GOT3 (cell line): ENCODE results near the gene SNX24.
"Not testable (repeated sequence)": the region's sequence is repeated elsewhere in the genome, so short reads cannot be mapped to it uniquely, and the experiment has no call there.

Experiments
- DNase-seq: peaks from one replicate; lab custom pipeline; 2025; ENCODE audit warnings: mixed read lengths; lab: John Stamatoyannopoulos, UW

Gene SNX24

GRCh38 chr5:122871661-122872060, 26.2 kb downstream of the SNX24 start:
- DNase-seq: no peak

- no peak for DNase-seq
Measured at GRCh38 chr5:122874179-122874875, 28.9 kb downstream of the SNX24 start.

- DNase-seq: no peak
Measured at GRCh38 chr5:122877518-122877917, 32.1 kb downstream of the SNX24 start.

GRCh38 chr5:122879076-122879475, 33.7 kb downstream of the SNX24 start:
- no peak for DNase-seq

- DNase-seq: no peak
Measured at GRCh38 chr5:122880170-122880689, 34.8 kb downstream of the SNX24 start.

- no peak for DNase-seq
Measured at GRCh38 chr5:122880749-122881148, 35.3 kb downstream of the SNX24 start.

- DNase-seq: no peak
Measured at GRCh38 chr5:122882831-122883230, 37.4 kb downstream of the SNX24 start.

- no peak for DNase-seq
Measured at GRCh38 chr5:122885045-122885517, 39.7 kb downstream of the SNX24 start.

GRCh38 chr5:122885891-122886290, 40.5 kb downstream of the SNX24 start:
- DNase-seq: no peak

GRCh38 chr5:122895141-122895540, 49.7 kb downstream of the SNX24 start:
- DNase-seq: no peak

GRCh38 chr5:122896598-122897282, 51.3 kb downstream of the SNX24 start:
- no peak for DNase-seq

- no peak for DNase-seq
Measured at GRCh38 chr5:122897283-122897602, 51.8 kb downstream of the SNX24 start.

- no peak for DNase-seq
Measured at GRCh38 chr5:122901346-122901745, 55.9 kb downstream of the SNX24 start.

- DNase-seq: no peak
Measured at GRCh38 chr5:122902263-122902662, 56.9 kb downstream of the SNX24 start.

- no peak for DNase-seq
Measured at GRCh38 chr5:122906768-122907167, 61.4 kb downstream of the SNX24 start.

- no peak for DNase-seq
Measured at GRCh38 chr5:122907276-122907675, 61.9 kb downstream of the SNX24 start.

- DNase-seq: no peak
Measured at GRCh38 chr5:122908108-122908507, 62.7 kb downstream of the SNX24 start.

GRCh38 chr5:122908662-122909061, 63.2 kb downstream of the SNX24 start:
- no peak for DNase-seq

GRCh38 chr5:122909470-122910100, 64.2 kb downstream of the SNX24 start:
- DNase-seq: no peak

- DNase-seq: not testable (repeated sequence)
Measured at GRCh38 chr5:122913436-122913835, 68.0 kb downstream of the SNX24 start.

- DNase-seq: no peak
Measured at GRCh38 chr5:122915717-122916461, 70.5 kb downstream of the SNX24 start.

GRCh38 chr5:122916490-122916889, 71.1 kb downstream of the SNX24 start:
- no peak for DNase-seq
